Trophoblast cell (in vitro differentiated cells and primary cell): ENCODE results near the gene LALBA.
"Not testable (repeated sequence)": the region's sequence is repeated elsewhere in the genome, so short reads cannot be mapped to it uniquely, and the experiment has no call there.

Experiments
- DNase-seq, 2 donors: peaks; one replicate each; pipeline ENCODE4 v3.0.0-alpha.2; 2016
- H2AFZ ChIP-seq: 2 replicates; pipeline ENCODE4 v1.6.1; 2013; ENCODE audit warnings: low read length, moderate library complexity, mild to moderate bottlenecking; ENCODE audit not compliant: insufficient read depth, poor library complexity
- H2AK5ac ChIP-seq: 2 replicates; pipeline ENCODE4 v1.6.1; 2013; ENCODE audit warnings: mild to moderate bottlenecking, low read length
- H2BK120ac ChIP-seq: 2 replicates; pipeline ENCODE4 v1.6.1; 2013; ENCODE audit warnings: low read length, mild to moderate bottlenecking, moderate library complexity; ENCODE audit not compliant: insufficient read depth, poor library complexity
- H2BK12ac ChIP-seq: 2 replicates; pipeline ENCODE4 v1.6.1; 2013; ENCODE audit warnings: mild to moderate bottlenecking, low read length, moderate library complexity
- H2BK5ac ChIP-seq: 2 replicates; pipeline ENCODE4 v1.6.1; 2013; ENCODE audit warnings: low read length, low read depth, moderate library complexity, mild to moderate bottlenecking; ENCODE audit not compliant: poor library complexity
- H3K14ac ChIP-seq: 2 replicates; pipeline ENCODE4 v1.6.1; 2013; ENCODE audit warnings: mild to moderate bottlenecking, low read length
- H3K18ac ChIP-seq: 2 replicates; pipeline ENCODE4 v1.6.1; 2013; ENCODE audit warnings: mild to moderate bottlenecking, low read length
- H3K23ac ChIP-seq: 2 replicates; pipeline ENCODE4 v1.6.1; 2013; ENCODE audit warnings: low read length
- H3K27ac ChIP-seq: 2 replicates; pipeline ENCODE4 v1.5.1; 2013; ENCODE audit warnings: low read depth, mild to moderate bottlenecking, inconsistent platforms, low read length, moderate library complexity
- H3K27me3 ChIP-seq: 2 replicates; pipeline ENCODE4 v1.6.1; 2013; ENCODE audit warnings: inconsistent platforms, mild to moderate bottlenecking, low read length, moderate library complexity; ENCODE audit not compliant: insufficient read depth
- H3K36me3 ChIP-seq, 2 experiments: 1 replicate in 1 of 2; 2 replicates in 1 of 2; pipeline ENCODE4 v1.6.1; 2013; ENCODE audit warnings: low read length in 2 of 2, mild to moderate bottlenecking in 2 of 2, moderate library complexity in 1 of 2; ENCODE audit not compliant: insufficient read depth in 2 of 2, control insufficient read depth in 1 of 2
- H3K4ac ChIP-seq: 2 replicates; pipeline ENCODE4 v1.6.1; 2013; ENCODE audit warnings: low read depth, mild to moderate bottlenecking, low read length, moderate library complexity
- H3K4me1 ChIP-seq, 2 experiments: 1 replicate in 1 of 2; 2 replicates in 1 of 2; pipeline ENCODE4 v1.6.1; 2013; ENCODE audit warnings: low read length in 2 of 2, mild to moderate bottlenecking in 2 of 2, moderate library complexity in 1 of 2; ENCODE audit not compliant: insufficient read depth in 2 of 2, control insufficient read depth in 1 of 2
- H3K4me2 ChIP-seq: 2 replicates; pipeline ENCODE4 v1.6.1; 2013; ENCODE audit warnings: inconsistent platforms, mild to moderate bottlenecking, low read length, moderate library complexity
- H3K4me3 ChIP-seq: 2 replicates; pipeline ENCODE4 v1.5.1; 2013; ENCODE audit warnings: mild to moderate bottlenecking, low read depth, low read length, inconsistent platforms
- H3K79me1 ChIP-seq: one replicate; pipeline ENCODE4 v1.6.1; 2013; ENCODE audit warnings: low read length
- H3K79me2 ChIP-seq: 2 replicates; pipeline ENCODE4 v1.6.1; 2013; ENCODE audit warnings: low read length, mild to moderate bottlenecking; ENCODE audit not compliant: control insufficient read depth, insufficient read depth, poor library complexity
- H3K9ac ChIP-seq: 2 replicates; pipeline ENCODE4 v1.6.1; 2013; ENCODE audit warnings: mild to moderate bottlenecking, low read length
- H3K9me3 ChIP-seq: 2 replicates; pipeline ENCODE4 v1.6.1; 2013; ENCODE audit warnings: low read depth, mild to moderate bottlenecking, control low read depth, inconsistent platforms, low read length; ENCODE audit not compliant: insufficient read depth
- H4K12ac ChIP-seq: 2 replicates; pipeline ENCODE4 v1.6.1; 2013; ENCODE audit warnings: low read depth, mild to moderate bottlenecking, low read length, moderate library complexity
- H4K8ac ChIP-seq: 2 replicates; pipeline ENCODE4 v1.6.1; 2013; ENCODE audit warnings: low read depth, mild to moderate bottlenecking, low read length, moderate library complexity
- H4K91ac ChIP-seq: one replicate; pipeline ENCODE4 v1.6.1; 2013; ENCODE audit warnings: low read depth, mild to moderate bottlenecking, low read length, moderate library complexity
- WGBS: extraction: QIAGEN DNeasy Blood & Tissue Kit; methylation state at CpG from one replicate; pipeline ENCODE4 v1.1.7; 2013; ENCODE audit warnings: missing lambda C conversion rate; ENCODE audit not compliant: insufficient read length, insufficient coverage; ENCODE audit errors: extremely low coverage; 5-methylcytosine and 5-hydroxymethylcytosine counted together

LALBA gene

DNA sequence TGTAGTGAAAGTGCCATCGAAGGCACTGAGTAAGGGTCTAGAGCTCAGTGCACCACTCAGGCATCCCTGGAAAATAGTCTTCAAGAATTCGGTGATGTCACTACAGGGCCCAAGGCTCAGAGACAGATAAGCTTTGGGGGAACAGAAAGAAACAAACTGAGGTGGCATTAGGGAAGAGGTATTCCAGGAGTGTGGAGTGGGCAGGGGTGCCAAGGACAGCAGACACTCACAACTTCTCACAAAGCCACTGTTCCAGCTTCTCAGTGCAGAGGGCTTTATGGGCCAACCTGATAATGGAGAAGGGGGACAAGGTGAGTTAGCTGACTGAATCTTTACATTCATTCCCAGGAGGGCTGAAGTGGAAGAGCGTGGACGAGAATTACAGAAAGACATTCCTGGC, 2.1 kb downstream of the LALBA start:
- H3K4me2 ChIP-seq, result no peak overlapping the region
- no CpG with 5 or more reads among the region's 4 CpGs for WGBS
- H4K12ac ChIP-seq, result no peak overlapping the region
- H2AFZ ChIP-seq, result no peak overlapping the region
- no peak overlapping the region for H3K4me3 ChIP-seq
- no peaks in the 10 kb centered on the region for H3K4me1 ChIP-seq
- no peak overlapping the region for H2AK5ac ChIP-seq
- no peak overlapping the region for H3K27ac ChIP-seq
- no peaks in the 10 kb centered on the region for H3K79me1 ChIP-seq
- no peak overlapping the region for H3K4ac ChIP-seq
- no peaks in the 10 kb centered on the region for H3K79me2 ChIP-seq
- no peak for DNase-seq
- no peak overlapping the region for H3K14ac ChIP-seq
- no peak overlapping the region for H2BK120ac ChIP-seq
- H3K36me3 ChIP-seq, result no peaks in the 10 kb centered on the region
- H2BK5ac ChIP-seq, result no peak overlapping the region
- H3K23ac ChIP-seq, result no peak overlapping the region
- no peak overlapping the region for H3K9ac ChIP-seq
- H3K18ac ChIP-seq, result no peak overlapping the region
- H4K8ac ChIP-seq, result no peak overlapping the region
- no peaks in the 10 kb centered on the region for H3K9me3 ChIP-seq
- no peaks in the 10 kb centered on the region for H3K27me3 ChIP-seq
- no peak overlapping the region for H4K91ac ChIP-seq
- H2BK12ac ChIP-seq, result no peak overlapping the region

DNA sequence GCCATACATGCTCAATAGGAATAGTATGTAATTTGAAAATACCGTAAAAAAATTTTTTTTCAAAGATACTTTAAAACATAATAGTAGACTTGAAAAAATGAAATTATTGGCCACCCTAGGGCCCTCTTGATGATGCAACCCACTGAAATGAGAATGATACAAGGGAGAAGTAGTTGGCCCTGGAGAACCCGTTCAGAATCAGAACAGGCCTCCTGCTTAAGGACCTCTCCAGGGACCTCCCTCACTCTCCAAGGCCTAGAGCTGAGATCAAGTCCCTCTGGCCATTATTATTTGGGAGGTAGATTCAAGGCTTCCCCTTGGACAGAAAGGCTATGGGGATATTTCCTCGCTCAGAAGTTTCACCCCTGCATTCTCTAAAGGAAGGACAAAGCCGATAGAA, 11.9 kb downstream of the LALBA start:
- H2AK5ac ChIP-seq, result no peak overlapping the region
- no peaks in the 10 kb centered on the region for H3K27me3 ChIP-seq
- no CpG with 5 or more reads among the region's 4 CpGs for WGBS

DNA sequence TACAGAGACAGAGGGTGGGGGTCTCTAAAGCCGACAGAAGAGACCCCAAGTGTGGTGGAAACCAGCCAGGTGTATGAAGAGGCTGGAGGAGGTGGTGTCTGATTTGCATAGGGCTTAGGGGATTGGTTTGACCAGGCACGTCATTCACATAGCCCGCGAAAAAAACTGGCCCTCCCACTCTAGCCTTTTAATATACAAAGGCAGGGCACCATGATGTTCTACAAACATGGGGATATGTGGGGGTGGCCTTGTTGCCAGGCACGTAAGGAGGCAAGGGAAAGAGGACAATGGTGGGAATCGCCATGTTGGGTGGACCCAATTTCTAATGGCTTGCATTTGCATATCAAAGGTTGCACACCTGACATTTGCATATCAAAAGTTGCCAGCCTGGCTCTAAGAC, 13.2 kb downstream of the LALBA start:
- H4K8ac ChIP-seq, result no peak overlapping the region
- no peaks in the 10 kb centered on the region for H3K79me1 ChIP-seq
- no peaks in the 10 kb centered on the region for H3K36me3 ChIP-seq
- no peak overlapping the region for H2BK12ac ChIP-seq
- no peaks in the 10 kb centered on the region for H3K27me3 ChIP-seq
- no peak overlapping the region for H4K12ac ChIP-seq
- H2AFZ ChIP-seq, result no peak overlapping the region
- no peak overlapping the region for H3K4ac ChIP-seq
- no peak overlapping the region for H3K23ac ChIP-seq
- no peaks in the 10 kb centered on the region for H3K4me1 ChIP-seq
- no peak overlapping the region for H3K4me2 ChIP-seq
- H2AK5ac ChIP-seq, result no peak overlapping the region
- H2BK5ac ChIP-seq, result no peak overlapping the region
- H2BK120ac ChIP-seq, result no peak overlapping the region
- no peak for DNase-seq
- H3K18ac ChIP-seq, result no peak overlapping the region
- no peak overlapping the region for H4K91ac ChIP-seq
- no peak overlapping the region for H3K27ac ChIP-seq
- no peak overlapping the region for H3K14ac ChIP-seq
- no peak overlapping the region for H3K9ac ChIP-seq
- no peaks in the 10 kb centered on the region for H3K79me2 ChIP-seq
- no CpG with 5 or more reads among the region's 6 CpGs for WGBS
- H3K4me3 ChIP-seq, result no peak overlapping the region
- peaks cover 4% of the 10 kb centered on the region for H3K9me3 ChIP-seq

More for the DNA sequence above, 11.9 kb downstream of the LALBA start:
- Histone ChIP-seq H2AFZ (no peak overlapping the region), H2BK5ac (no peak overlapping the region), H3K79me1 (no peaks in the 10 kb centered on the region), H3K4me2 (no peak overlapping the region), H3K27ac (no peak overlapping the region), H2BK12ac (no peak overlapping the region), H4K12ac (no peak overlapping the region), H3K23ac (no peak overlapping the region), H3K4ac (no peak overlapping the region), H3K9ac (peak overlapping the region; percentile 33), H3K9me3 (peaks cover 2% of the 10 kb centered on the region), H3K18ac (no peak overlapping the region), H3K36me3 (no peaks in the 10 kb centered on the region), H3K4me3 (no peak overlapping the region), H3K79me2 (no peaks in the 10 kb centered on the region), H2BK120ac (no peak overlapping the region), H3K14ac (no peak overlapping the region), H4K91ac (no peak overlapping the region), H3K4me1 (no peaks in the 10 kb centered on the region), H4K8ac (no peak overlapping the region)
- no peak for DNase-seq

DNA sequence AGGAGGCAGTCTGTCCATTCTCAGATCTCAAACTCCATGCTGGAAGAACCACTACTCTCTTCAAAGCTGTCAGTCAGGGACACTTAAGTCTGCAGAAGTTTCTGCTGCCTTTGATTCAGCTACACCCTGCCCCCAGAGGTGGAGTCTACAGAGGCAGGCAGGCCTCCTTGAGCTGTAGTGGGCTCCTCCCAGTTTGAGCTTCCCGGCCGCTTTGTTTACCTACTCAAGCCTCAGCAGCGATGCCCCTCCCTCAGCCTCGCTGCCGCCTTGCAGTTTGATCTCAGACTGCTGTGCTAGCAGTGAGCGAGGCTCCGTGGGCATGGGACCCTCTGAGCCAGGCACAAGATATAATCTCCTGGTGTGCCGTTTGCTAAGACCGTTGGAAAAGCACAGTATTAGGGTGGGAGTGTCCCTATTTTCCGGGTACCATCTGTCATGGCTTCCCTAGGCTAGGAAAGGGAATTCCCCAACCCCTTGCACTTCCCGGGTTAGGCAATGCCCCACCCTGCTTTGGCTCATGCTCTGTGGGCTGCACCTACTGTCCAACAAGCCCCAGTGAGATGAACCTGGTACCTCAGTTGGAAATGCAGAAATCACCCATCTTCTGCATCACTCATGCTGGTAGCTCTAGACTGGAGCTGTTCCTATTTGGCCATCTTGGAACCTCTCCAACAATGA, 16.0 kb downstream of the LALBA start:
- H3K79me1 ChIP-seq, H2BK5ac ChIP-seq, H3K79me2 ChIP-seq, H3K14ac ChIP-seq, H2BK12ac ChIP-seq, H4K8ac ChIP-seq, H3K27ac ChIP-seq, H3K9ac ChIP-seq, H3K9me3 ChIP-seq, H3K4me3 ChIP-seq, H2BK120ac ChIP-seq, H3K36me3 ChIP-seq, H4K91ac ChIP-seq, H4K12ac ChIP-seq, DNase-seq, H3K27me3 ChIP-seq, H2AFZ ChIP-seq, H3K23ac ChIP-seq, H3K18ac ChIP-seq, H3K4ac ChIP-seq, H3K4me2 ChIP-seq, H2AK5ac ChIP-seq, H3K4me1 ChIP-seq: not testable (repeated sequence)
- WGBS, result no CpG with 5 or more reads among the region's 11 CpGs
